AG04450 (cell line): Measurements from ENCODE around the gene LHB. TPM values are rescaled to one million over a fixed set of nuclear protein-coding genes. Genes with fewer than 3 reads are reported as not detected.
"Not testable (repeated sequence)": the region's sequence is repeated elsewhere in the genome, so short reads cannot be mapped to it uniquely, and the experiment has no call there.

Experiments
- CTCF ChIA-PET: fragments of 300-600, 350-600 bp; formaldehyde crosslinking; extraction: SDS; loops from one replicate; lab custom pipeline; 2022; ENCODE audit warnings: antibody characterized with exemption, inconsistent platforms; lab: Charles Lee
- POLR2A ChIA-PET: fragments of 350-600 bp; formaldehyde crosslinking; extraction: SDS; loops from one replicate; lab custom pipeline; 2021; ENCODE audit warnings: antibody characterized with exemption, inconsistent platforms; lab: Yijun Ruan, JAX
- DNase-seq: peaks from one replicate; pipeline ENCODE4 v3.0.0-alpha.2; 2011; ENCODE audit warnings: low read depth, low spot score
- H3K27ac ChIP-seq: one replicate; pipeline ENCODE4 v1.5.1; 2012; ENCODE audit warnings: low read depth, low read length, control low read depth
- H3K27me3 ChIP-seq: one replicate; pipeline ENCODE4 v1.6.0; 2012; ENCODE audit warnings: low read length; ENCODE audit not compliant: control insufficient read depth, insufficient read depth
- H3K4me3 ChIP-seq: 2 replicates; pipeline ENCODE4 v1.5.1; 2011; ENCODE audit warnings: mild to moderate bottlenecking, low read depth, low read length, control low read depth
- H3K9me3 ChIP-seq: 2 replicates; pipeline ENCODE4 v1.5.1; 2012; ENCODE audit warnings: low read length; ENCODE audit not compliant: control insufficient read depth, insufficient read depth
- polyA plus RNA-seq: library from polyadenylated mRNA; depleted of rRNA; stranded (reverse); fragments of >200 nt; gene quantifications from 2 replicates; pipeline ENCODE4 v1.2.3, GENCODE V29; 2011
- TF ChIP-seq, protein P1 (sequence below): IDR thresholded peaks from 2 replicates; pipeline ENCODE4 v1.5.1; 2011; ENCODE audit warnings: low read depth, low read length, control low read depth, inconsistent platforms

The LHB gene
- polyA plus RNA-seq, 1 experiment: not detected

DNA sequence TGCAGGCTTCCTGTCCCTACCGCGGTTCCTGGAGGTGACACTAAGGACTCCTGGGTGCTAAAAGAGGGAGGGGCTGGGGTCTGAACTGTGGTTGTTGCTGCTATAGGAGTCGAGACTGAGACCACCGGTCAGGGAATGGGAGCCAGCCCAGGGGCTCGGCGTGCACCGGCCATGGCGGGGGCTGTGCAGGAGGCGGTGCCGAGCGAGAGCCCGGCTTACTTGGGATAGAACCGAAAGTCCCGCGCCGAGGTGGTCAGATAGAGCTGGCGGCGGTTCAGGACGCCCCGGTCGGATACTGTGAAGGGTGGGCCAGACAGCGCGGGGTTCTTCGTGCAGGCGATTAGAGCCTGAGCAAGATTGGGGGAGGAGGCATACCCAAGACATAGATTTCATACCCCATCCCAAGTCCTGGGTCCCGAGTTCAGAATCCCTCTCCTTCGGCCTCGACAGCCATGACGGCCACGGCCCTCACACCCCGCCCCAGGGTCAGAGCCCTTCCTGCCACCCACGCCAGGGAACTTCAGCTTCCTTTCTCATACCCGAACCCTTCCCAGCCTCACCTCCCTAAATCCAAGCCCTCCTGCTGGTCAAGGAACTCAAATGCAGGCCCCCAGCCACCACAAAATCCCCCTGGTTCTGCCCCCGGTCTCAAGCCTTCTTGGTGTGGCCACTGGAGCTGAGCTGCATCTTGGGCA is 40.2 kb upstream of the LHB start:
- not testable (repeated sequence) for DNase-seq, H3K27me3 ChIP-seq, H3K27ac ChIP-seq, H3K9me3 ChIP-seq
- ChIA-PET POLR2A (interaction anchor here (0.6 to 1.2 kb wide), 4 partner anchors 8 to 1338 kb away, joined by 3 read pairs; partner anchors contain the start of genes GYS1, NTF4 and RUVBL2), CTCF (interaction anchor here (0.7 to 2.4 kb wide), 9 partner anchors 12 to 142 kb away, joined by 3 to 18 read pairs (median 5); partner anchors contain the start of genes GYS1 and RUVBL2)
- TF ChIP-seq, protein P1, sequence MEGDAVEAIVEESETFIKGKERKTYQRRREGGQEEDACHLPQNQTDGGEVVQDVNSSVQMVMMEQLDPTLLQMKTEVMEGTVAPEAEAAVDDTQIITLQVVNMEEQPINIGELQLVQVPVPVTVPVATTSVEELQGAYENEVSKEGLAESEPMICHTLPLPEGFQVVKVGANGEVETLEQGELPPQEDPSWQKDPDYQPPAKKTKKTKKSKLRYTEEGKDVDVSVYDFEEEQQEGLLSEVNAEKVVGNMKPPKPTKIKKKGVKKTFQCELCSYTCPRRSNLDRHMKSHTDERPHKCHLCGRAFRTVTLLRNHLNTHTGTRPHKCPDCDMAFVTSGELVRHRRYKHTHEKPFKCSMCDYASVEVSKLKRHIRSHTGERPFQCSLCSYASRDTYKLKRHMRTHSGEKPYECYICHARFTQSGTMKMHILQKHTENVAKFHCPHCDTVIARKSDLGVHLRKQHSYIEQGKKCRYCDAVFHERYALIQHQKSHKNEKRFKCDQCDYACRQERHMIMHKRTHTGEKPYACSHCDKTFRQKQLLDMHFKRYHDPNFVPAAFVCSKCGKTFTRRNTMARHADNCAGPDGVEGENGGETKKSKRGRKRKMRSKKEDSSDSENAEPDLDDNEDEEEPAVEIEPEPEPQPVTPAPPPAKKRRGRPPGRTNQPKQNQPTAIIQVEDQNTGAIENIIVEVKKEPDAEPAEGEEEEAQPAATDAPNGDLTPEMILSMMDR: peak; percentile 10; the same call in 1 of the 2 replicates
- H3K4me3 ChIP-seq: peak overlapping the region; percentile 64

DNA sequence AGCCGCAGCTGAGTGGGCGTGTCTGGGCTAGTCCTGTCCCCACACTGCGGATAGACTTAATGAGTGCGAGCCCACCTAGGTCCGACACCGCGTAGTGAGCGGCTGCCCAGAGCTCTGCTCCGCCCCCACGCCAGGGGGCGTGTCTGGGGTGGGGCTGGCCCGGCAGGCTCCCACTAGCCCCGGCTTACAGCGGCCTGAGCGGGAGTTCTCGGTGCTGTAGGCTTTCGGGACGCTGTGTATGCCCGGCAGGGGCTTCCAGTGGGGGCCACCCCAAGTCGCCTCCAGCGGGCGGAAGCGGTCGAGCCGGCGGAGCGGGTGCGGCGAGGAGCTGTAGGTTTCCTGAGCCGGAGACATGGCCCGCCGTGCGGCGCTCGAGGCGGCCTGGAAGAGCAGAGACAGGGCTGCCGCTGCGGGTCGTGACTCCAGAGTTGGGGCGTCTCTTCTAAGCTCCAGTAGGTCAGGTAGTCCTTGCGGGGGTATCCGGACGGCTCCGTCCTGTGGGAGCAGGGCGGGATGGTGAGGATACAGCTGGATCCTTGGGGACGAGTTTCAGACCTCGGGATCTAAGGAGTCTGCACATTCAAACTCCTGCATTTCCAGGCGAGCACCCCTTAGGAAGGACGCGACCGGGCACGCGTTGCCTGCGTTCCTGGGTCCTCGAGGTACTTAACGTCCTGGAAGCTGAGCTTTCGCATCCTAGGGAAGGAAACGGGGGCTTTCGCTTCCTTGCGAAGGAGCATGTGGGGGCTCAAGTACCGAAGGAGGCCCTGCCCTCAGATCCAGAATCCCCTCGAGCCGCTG is 39.4 kb upstream of the LHB start:
- H3K9me3 ChIP-seq: no peaks in the 10 kb centered on the region; the same call in 1 of the 2 replicates
- CTCF ChIA-PET: interaction anchor here (0.5 to 2.4 kb wide), 9 partner anchors 13 to 666 kb away, joined by 3 to 18 read pairs (median 6); partner anchors contain the start of genes GYS1 and RUVBL2
- TF ChIP-seq, protein P1: peak; percentile 33; the same call in 1 of the 2 replicates
- no peaks in the 10 kb centered on the region for H3K27me3 ChIP-seq
- peak overlapping the region; percentile 64 for H3K4me3 ChIP-seq
- POLR2A ChIA-PET: interaction anchor here (0.5 to 0.6 kb wide), 3 partner anchors 8 to 306 kb away, joined by 3 to 4 read pairs (median 3); partner anchors contain the start of genes NTF4 and TEAD2
- no peak for DNase-seq
- no peak overlapping the region for H3K27ac ChIP-seq

DNA sequence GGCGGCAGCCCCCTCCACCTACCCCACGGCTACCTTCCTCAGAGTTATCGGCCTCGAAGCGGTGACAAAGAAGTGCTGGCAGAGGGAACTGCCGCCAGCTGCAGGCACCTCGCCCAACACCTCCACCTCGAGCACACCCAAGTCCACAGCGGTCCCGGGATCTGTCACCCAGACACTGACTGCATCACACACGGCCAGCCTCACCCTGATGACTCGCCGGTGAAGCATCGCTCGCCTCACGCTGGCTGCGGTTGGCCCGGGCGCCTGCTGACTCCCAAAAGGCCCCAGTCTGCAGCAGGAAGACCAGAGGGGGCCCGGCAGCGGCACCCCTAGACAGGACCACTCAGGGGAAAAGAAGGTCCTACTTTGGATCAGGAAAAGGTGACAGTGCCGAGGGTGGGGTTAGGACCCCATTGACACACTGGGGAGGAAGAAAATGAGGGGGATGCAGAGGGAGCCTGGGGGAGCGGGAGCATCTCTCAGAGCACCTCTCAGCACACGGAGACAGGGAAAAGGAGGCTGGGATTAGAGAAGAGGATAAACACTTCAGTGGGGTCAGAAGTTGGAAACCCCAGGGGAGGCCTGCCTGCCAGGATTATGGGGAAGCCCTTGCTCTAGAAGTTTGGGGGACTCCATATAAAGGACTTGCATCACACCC is 33.6 kb upstream of the LHB start:
- ChIA-PET POLR2A (interaction anchor here (0.6 kb wide), 1 partner anchor 1534 kb away, joined by 3 read pairs; no protein-coding TSS in a partner anchor), CTCF (interaction anchor here (1.4 kb wide), 2 partner anchors 51 to 52 kb away, joined by 3 read pairs; no protein-coding TSS in a partner anchor)
- DNase-seq, H3K9me3 ChIP-seq, H3K4me3 ChIP-seq, H3K27me3 ChIP-seq, H3K27ac ChIP-seq: not testable (repeated sequence)

DNA sequence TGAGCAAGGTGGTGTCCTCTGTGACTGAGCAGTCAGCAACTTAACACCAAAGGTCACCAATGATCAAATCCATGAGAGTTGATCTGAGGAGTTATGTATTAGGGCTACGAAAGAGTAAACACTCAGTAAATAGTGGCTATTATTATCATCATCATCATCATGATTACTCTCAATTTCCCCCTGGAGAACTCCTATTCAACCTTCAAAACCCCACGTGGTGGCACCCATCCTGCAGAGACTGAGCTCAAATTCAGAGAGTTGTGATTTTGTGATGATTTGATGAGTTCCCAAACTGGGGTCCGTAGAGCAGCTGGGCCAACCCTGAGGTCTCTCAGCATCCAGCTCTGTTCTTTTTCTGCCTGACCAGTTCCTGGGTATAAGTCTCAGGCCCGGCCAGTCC is 32.9 kb upstream of the LHB start:
- DNase-seq, POLR2A ChIA-PET, CTCF ChIA-PET: not testable (repeated sequence)

DNA sequence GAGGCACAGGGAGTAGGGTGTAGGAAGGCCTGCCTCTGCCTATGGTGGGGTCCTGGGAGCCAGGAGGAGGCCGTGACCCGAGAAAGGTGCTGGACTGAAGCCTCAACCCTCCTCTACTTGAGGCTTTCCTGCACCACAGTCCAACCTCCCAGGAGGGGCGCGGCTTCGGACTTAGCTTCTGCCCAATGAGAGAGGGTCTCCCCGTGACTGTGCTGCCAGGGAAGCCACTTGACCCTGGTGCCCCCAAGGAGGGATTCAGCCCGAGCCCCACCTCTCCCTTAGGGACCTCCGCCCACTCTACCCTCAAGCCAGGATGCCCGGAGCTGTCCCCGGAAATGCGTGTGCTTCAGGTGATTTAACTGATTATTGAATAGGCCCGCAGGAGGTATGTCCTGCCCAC is 32.1 kb upstream of the LHB start, which contains the start of gene CGB8:
Gene CGB8, minus strand, starts transcription at position 101 of the 400 bp plus-strand sequence. CDS start 372 bp downstream, outside the sequence.
- H3K27me3 ChIP-seq, H3K9me3 ChIP-seq, CTCF ChIA-PET, POLR2A ChIA-PET, H3K27ac ChIP-seq, H3K4me3 ChIP-seq, DNase-seq: not testable (repeated sequence)

More for the DNA sequence above, 32.9 kb upstream of the LHB start:
- H3K27ac ChIP-seq, H3K9me3 ChIP-seq, H3K27me3 ChIP-seq, H3K4me3 ChIP-seq: not testable (repeated sequence)

DNA sequence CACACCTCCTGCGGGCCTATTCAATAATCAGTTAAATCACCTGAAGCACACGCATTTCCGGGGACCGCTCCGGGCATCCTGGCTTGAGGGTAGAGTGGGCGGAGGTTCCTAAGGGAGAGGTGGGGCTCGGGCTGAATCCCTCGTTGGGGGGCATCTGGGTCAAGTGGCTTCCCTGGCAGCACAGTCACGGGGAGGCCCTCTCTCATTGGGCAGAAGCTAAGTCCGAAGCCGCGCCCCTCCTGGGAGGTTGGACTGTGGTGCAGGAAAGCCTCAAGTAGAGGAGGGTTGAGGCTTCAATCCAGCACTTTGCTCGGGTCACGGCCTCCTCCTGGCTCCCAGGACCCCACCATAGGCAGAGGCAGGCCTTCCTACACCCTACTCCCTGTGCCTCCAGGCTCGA is 26.7 kb upstream of the LHB start, which contains the start of gene CGB5:
Gene CGB5, plus strand, starts transcription at position 301 of the 400 bp plus-strand sequence. CDS start 362 bp downstream, outside the sequence.
- H3K27me3 ChIP-seq, H3K4me3 ChIP-seq, H3K9me3 ChIP-seq, CTCF ChIA-PET, DNase-seq, POLR2A ChIA-PET, H3K27ac ChIP-seq: not testable (repeated sequence)

DNA sequence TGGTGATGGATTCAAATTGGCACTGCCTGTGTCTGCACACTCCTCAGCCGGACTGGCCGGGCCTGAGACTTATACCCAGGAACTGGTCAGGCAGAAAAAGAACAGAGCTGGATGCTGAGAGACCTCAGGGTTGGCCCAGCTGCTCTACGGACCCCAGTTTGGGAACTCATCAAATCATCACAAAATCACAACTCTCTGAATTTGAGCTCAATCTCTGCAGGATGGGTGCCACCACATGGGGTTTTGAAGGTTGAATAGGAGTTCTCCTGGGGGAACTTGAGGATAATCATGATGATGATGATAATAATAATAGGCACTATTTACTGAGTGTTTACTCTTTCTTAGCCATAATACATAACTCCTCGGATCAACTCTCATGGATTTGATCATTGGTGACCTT is 25.8 kb upstream of the LHB start:
- H3K4me3 ChIP-seq, CTCF ChIA-PET, H3K27ac ChIP-seq, DNase-seq, H3K27me3 ChIP-seq, POLR2A ChIA-PET, H3K9me3 ChIP-seq: not testable (repeated sequence)
